C4-2B (cell line): ENCODE measurements around the gene NOP14.

Experiments
- CTCF ChIP-seq: fragments of 450-650 bp; conservative IDR thresholded peaks from 2 replicates; pipeline ENCODE4 v1.5.1; 2017; ENCODE audit warnings: mild to moderate bottlenecking
- ZFX ChIP-seq: fragments of 450-650 bp; IDR thresholded peaks from 2 replicates; pipeline ENCODE4 v1.6.1; 2017

GRCh38 chr4:2907706-2908293 lies 55.4 kb downstream of the NOP14 start:
- TF ChIP-seq CTCF (no peak), ZFX (no peak)
